Right cardiac atrium (tissue), 5 donors: Measurements from ENCODE around the gene WTAP. TPM values are rescaled to one million over a fixed set of nuclear protein-coding genes. Genes with fewer than 3 reads are reported as not detected.

Experiments
- polyA plus RNA-seq: library from polyadenylated mRNA; stranded (reverse); fragments of 200-250 nt; gene quantifications from one replicate; pipeline ENCODE4 v1.2.3, GENCODE V29; 2013
- total RNA-seq, 4 donors: library from RNA; stranded (reverse); fragmentation: NEBNext Ultra II Directional; extraction: Animal tissue kit (Norgen Biotek cat#: 25700); gene quantifications; one replicate each; pipeline ENCODE4 v1.2.1, GENCODE V29; 2021
- donor health status: healthy with polysubstance abuse.
- donor health status: DM: no; HTN: yes; CAD: no.
- donor health status: DM: no; HTN: no; CAD: no.
- donor health status: DM: no; HTN: yes; CAD: no; lungs with severe emphysema.
- donor health status: DM: yes; HTN: yes; CAD: no.

Gene WTAP
- total and polyA plus RNA-seq, 5 donors, result 46.1 to 61.0 (median 56.1) TPM

Other genes starting within 250 kb of the WTAP start
- gene SOD2, start 34.3 kb upstream of the WTAP start, total RNA-seq, result 100 to 1,000 TPM; 542 to 606 (median 589) TPM
- gene SOD2, start 34.3 kb upstream of the WTAP start, polyA plus RNA-seq, result 341 TPM
- gene ACAT2, start 34.5 kb downstream of the WTAP start, total RNA-seq, result 1 to 10 TPM; 4.7 to 7.9 (median 5.1) TPM
- 6.0 TPM for gene ACAT2, start 34.5 kb downstream of the WTAP start, polyA plus RNA-seq
- 100 to 1,000 TPM; 134 to 161 (median 145) TPM for gene TCP1, start 62.1 kb downstream of the WTAP start, total RNA-seq
- gene TCP1, start 62.1 kb downstream of the WTAP start, polyA plus RNA-seq, result 123 TPM
- 10 to 100 TPM; 56.7 to 67.7 (median 63.5) TPM for gene MRPL18, start 63.0 kb downstream of the WTAP start, total RNA-seq
- 107 TPM for gene MRPL18, start 63.0 kb downstream of the WTAP start, polyA plus RNA-seq
- gene PNLDC1, start 72.8 kb downstream of the WTAP start, total RNA-seq, result under 1 TPM in 2 of 4 donors, not detected in 2; 0.24 to 0.31 TPM
- 0.43 TPM for gene PNLDC1, start 72.8 kb downstream of the WTAP start, polyA plus RNA-seq
- under 1 TPM in 2 of 4 donors, not detected in 2; 0.03 to 0.06 TPM for gene MAS1, start 163.5 kb downstream of the WTAP start, total RNA-seq
- 0.02 TPM for gene MAS1, start 163.5 kb downstream of the WTAP start, polyA plus RNA-seq
- gene IGF2R, start 241.6 kb downstream of the WTAP start, total RNA-seq, result 10 to 100 TPM; 41.4 to 48.9 (median 46.6) TPM
- 19.6 TPM for gene IGF2R, start 241.6 kb downstream of the WTAP start, polyA plus RNA-seq